Measurements from ENCODE around the gene ROCK2. TPM values are rescaled to one million over a fixed set of nuclear protein-coding genes. Genes with fewer than 3 reads are reported as not detected.

The ROCK2 gene
- total and polyA plus RNA-seq, 4 donors, result 5.3 to 31.0 (median 12.2) TPM

- H3K4me3 ChIP-seq (ENCODE audit: low read depth in 1 of 3, low read length in 3 of 3), result no peak overlapping the region
- peaks cover 10 to 49% (median 41%) of the 10 kb centered on the region in 4 donors for H3K4me1 ChIP-seq (ENCODE audit: control insufficient read depth in 4 of 4, insufficient read depth in 4 of 4, low read length in 3 of 4)
- H3K9me3 ChIP-seq (ENCODE audit: control insufficient read depth in 4 of 4, low read length in 3 of 4), result no peaks in the 10 kb centered on the region
- 48% methylated on average over 10 of the region's 10 CpGs for WGBS
- no peaks in the 10 kb centered on the region for H3K27me3 ChIP-seq (ENCODE audit: control insufficient read depth in 4 of 4, insufficient read depth in 4 of 4, low read length in 3 of 4)
- TF ChIP-seq NR2F2 (IDR thresholded peaks at IDR 0.05) (peak; percentile 49), ATF3 (IDR thresholded peaks at IDR 0.05) (no peak), GABPA (IDR thresholded peaks at IDR 0.05 in 1 of 2, conservative IDR thresholded peaks at IDR 0.05 in 1 of 2) (no peak), HNF4A (conservative IDR thresholded peaks at IDR 0.05) (peak; percentile 65 to 70), FOXA2 (IDR thresholded peaks at IDR 0.05) (no peak), TAF1 (conservative IDR thresholded peaks at IDR 0.05) (no peak), MAX (IDR thresholded peaks at IDR 0.05) (peak; percentile 88), CTCF (IDR thresholded peaks at IDR 0.05; ENCODE audit: low read depth, low read length, missing input control) (no peak), FOXA1 (IDR thresholded peaks at IDR 0.05) (peak; percentile 9), YY1 (IDR thresholded peaks at IDR 0.05) (peak; percentile 39), SP1 (IDR thresholded peaks at IDR 0.05) (peak; percentile 69), JUND (IDR thresholded peaks at IDR 0.05) (no peak), RXRA (IDR thresholded peaks at IDR 0.05) (peak; percentile 66 to 77)
- H3K9ac ChIP-seq (ENCODE audit: low read depth in 1 of 2, low read length in 2 of 2), result no peak overlapping the region
- H3K36me3 ChIP-seq (ENCODE audit: control insufficient read depth in 4 of 4, insufficient read depth in 3 of 4, low read depth in 1 of 4, low read length in 3 of 4), result no peaks in the 10 kb centered on the region
- DNase-seq (ENCODE audit: low spot score), result no peak
- peak overlapping the region; percentile 66 to 81 for H3K27ac ChIP-seq (ENCODE audit: low read depth in 1 of 2, low read length in 2 of 2)
These were observed 26.1 kb upstream of the ROCK2 start for GRCh38 chr2:11370377-11371091.

- Histone ChIP-seq H3K4me3 (ENCODE audit: low read depth in 1 of 3, low read length in 3 of 3) (peak overlapping the region in 1 of 3 donors; percentile 7), H3K27ac (ENCODE audit: low read depth in 1 of 2, low read length in 2 of 2) (peak overlapping the region; percentile 47 to 65), H3K9me3 (ENCODE audit: control insufficient read depth in 4 of 4, low read length in 3 of 4) (no peaks in the 10 kb centered on the region), H3K27me3 (ENCODE audit: control insufficient read depth in 4 of 4, insufficient read depth in 4 of 4, low read length in 3 of 4) (no peaks in the 10 kb centered on the region), H3K36me3 (ENCODE audit: control insufficient read depth in 4 of 4, insufficient read depth in 3 of 4, low read depth in 1 of 4, low read length in 3 of 4) (no peaks in the 10 kb centered on the region), H3K9ac (ENCODE audit: low read depth in 1 of 2, low read length in 2 of 2) (peak overlapping the region; percentile 1 to 71), H3K4me1 (ENCODE audit: control insufficient read depth in 4 of 4, insufficient read depth in 4 of 4, low read length in 3 of 4) (peaks cover 10 to 42% (median 34%) of the 10 kb centered on the region in 4 donors)
- 17% methylated on average over 10 of the region's 10 CpGs for WGBS
- no peak for TF ChIP-seq GABPA (IDR thresholded peaks at IDR 0.05 in 1 of 2, conservative IDR thresholded peaks at IDR 0.05 in 1 of 2)
- no peak for TF ChIP-seq ZBTB33 (IDR thresholded peaks at IDR 0.05)
- peak in 1 of 2 donors; percentile 43 for TF ChIP-seq RAD21 (IDR thresholded peaks at IDR 0.05)
- TF ChIP-seq SP1 (IDR thresholded peaks at IDR 0.05), result peak; percentile 41
- TF ChIP-seq ATF3 (IDR thresholded peaks at IDR 0.05), result no peak
- no peak for TF ChIP-seq FOXA1 (IDR thresholded peaks at IDR 0.05)
- peak; percentile 70 for TF ChIP-seq MAX (IDR thresholded peaks at IDR 0.05)
- peak; percentile 58 for TF ChIP-seq YY1 (IDR thresholded peaks at IDR 0.05)
- TF ChIP-seq EGR1 (IDR thresholded peaks at IDR 0.05; ENCODE audit: low read depth in 2 of 2), result no peak
- TF ChIP-seq HNF4G (IDR thresholded peaks at IDR 0.05), result no peak
- TF ChIP-seq JUND (IDR thresholded peaks at IDR 0.05), result no peak
- no peak for TF ChIP-seq FOXA2 (IDR thresholded peaks at IDR 0.05)
- peak; percentile 18 for TF ChIP-seq NR2F2 (IDR thresholded peaks at IDR 0.05)
- TF ChIP-seq RXRA (IDR thresholded peaks at IDR 0.05), result no peak
- no peak for TF ChIP-seq REST (IDR thresholded peaks at IDR 0.05)
- no peak for TF ChIP-seq TAF1 (conservative IDR thresholded peaks at IDR 0.05)
- peak in 1 of 2 donors; percentile 8 for TF ChIP-seq HNF4A (conservative IDR thresholded peaks at IDR 0.05)
- no peak for TF ChIP-seq CTCF (IDR thresholded peaks at IDR 0.05; ENCODE audit: low read depth, low read length, missing input control)
- no peak for DNase-seq (ENCODE audit: low spot score)
These were observed 23.7 kb upstream of the ROCK2 start for GRCh38 chr2:11368059-11368572.
